Progenitor cell of endocrine pancreas (in vitro differentiated cells): ENCODE data around the gene OTULIN. TPM values are rescaled to one million over a fixed set of nuclear protein-coding genes. Genes with fewer than 3 reads are reported as not detected.

Experiments used
- DNase-seq: peaks from one replicate; pipeline ENCODE4 v3.0.0; 2021; ENCODE audit warnings: low spot score; ENCODE audit not compliant: unreplicated experiment
- H3K27ac Mint-ChIP-seq: 2 replicates; pipeline ENCODE4 v1.8.0; 2021; ENCODE audit warnings: mild to moderate bottlenecking, moderate library complexity, mixed read lengths
- H3K27me3 Mint-ChIP-seq: 2 replicates; pipeline ENCODE4 v1.8.0; 2021; ENCODE audit warnings: mixed read lengths
- H3K36me3 Mint-ChIP-seq: 2 replicates; pipeline ENCODE4 v1.8.0; 2022; ENCODE audit warnings: mixed read lengths; ENCODE audit not compliant: insufficient read depth
- H3K4me1 Mint-ChIP-seq: 2 replicates; pipeline ENCODE4 v1.8.0; 2021; ENCODE audit warnings: low read depth, mixed read lengths
- H3K4me3 Mint-ChIP-seq: 2 replicates; pipeline ENCODE4 v1.8.0; 2021; ENCODE audit warnings: low read depth, mild to moderate bottlenecking, moderate library complexity, mixed read lengths
- H3K9me3 Mint-ChIP-seq: 2 replicates; pipeline ENCODE4 v1.8.0; 2021; ENCODE audit warnings: low read depth, mixed read lengths
- total RNA-seq: library from RNA; stranded (reverse); gene quantifications from 2 replicates; pipeline ENCODE4 v1.2.1, GENCODE V29; 2021
- TF ChIP-seq, protein P1 (sequence below): fragments of 200-600 bp; sonication (generic); IDR thresholded peaks from one replicate; pipeline ENCODE4 v1.5.0; 2021; ENCODE audit warnings: antibody characterized with exemption, mild to moderate bottlenecking; ENCODE audit not compliant: unreplicated experiment

OTULIN gene
- total RNA-seq, 1 donor from 2014 or later: 36.4 TPM

DNA sequence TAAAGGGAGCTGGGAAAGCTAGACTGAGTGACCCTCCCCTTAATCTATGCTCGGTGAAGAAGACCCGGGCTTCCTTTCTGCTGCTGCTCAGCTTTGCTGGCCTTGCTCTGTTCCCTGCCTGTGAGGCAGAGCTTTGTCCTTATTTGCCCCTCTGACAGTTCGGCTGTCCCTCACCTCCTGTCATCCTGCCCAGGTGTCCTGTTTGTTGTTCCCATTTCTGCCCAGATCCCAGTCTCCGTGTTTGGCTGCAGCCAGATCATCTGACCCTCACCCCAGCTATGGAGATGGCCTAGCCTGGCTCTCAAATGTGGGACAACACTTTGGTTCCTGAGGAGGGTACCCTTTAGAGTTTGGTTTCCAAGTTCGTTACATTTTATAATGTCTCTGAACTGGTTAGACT, 20.2 kb downstream of the OTULIN start:
- no peaks in the 10 kb centered on the region for H3K9me3 Mint-ChIP-seq
- TF ChIP-seq, protein P1, sequence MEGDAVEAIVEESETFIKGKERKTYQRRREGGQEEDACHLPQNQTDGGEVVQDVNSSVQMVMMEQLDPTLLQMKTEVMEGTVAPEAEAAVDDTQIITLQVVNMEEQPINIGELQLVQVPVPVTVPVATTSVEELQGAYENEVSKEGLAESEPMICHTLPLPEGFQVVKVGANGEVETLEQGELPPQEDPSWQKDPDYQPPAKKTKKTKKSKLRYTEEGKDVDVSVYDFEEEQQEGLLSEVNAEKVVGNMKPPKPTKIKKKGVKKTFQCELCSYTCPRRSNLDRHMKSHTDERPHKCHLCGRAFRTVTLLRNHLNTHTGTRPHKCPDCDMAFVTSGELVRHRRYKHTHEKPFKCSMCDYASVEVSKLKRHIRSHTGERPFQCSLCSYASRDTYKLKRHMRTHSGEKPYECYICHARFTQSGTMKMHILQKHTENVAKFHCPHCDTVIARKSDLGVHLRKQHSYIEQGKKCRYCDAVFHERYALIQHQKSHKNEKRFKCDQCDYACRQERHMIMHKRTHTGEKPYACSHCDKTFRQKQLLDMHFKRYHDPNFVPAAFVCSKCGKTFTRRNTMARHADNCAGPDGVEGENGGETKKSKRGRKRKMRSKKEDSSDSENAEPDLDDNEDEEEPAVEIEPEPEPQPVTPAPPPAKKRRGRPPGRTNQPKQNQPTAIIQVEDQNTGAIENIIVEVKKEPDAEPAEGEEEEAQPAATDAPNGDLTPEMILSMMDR: no peak
- DNase-seq: no peak
- H3K27ac Mint-ChIP-seq: peak overlapping the region; percentile 31
- peaks cover 1% of the 10 kb centered on the region for H3K4me1 Mint-ChIP-seq
- no peaks in the 10 kb centered on the region for H3K27me3 Mint-ChIP-seq
- peaks cover 22% of the 10 kb centered on the region for H3K36me3 Mint-ChIP-seq
- H3K4me3 Mint-ChIP-seq: no peak overlapping the region

- Mint-ChIP-seq H3K4me1 (peaks cover 1% of the 10 kb centered on the region), H3K27ac (peak overlapping the region; percentile 34), H3K4me3 (no peak overlapping the region), H3K9me3 (no peaks in the 10 kb centered on the region), H3K36me3 (peaks cover 31% of the 10 kb centered on the region), H3K27me3 (no peaks in the 10 kb centered on the region)
- no peak for DNase-seq
- TF ChIP-seq, protein P1: peak; percentile 69
Observed at GRCh38 chr5:14685757-14686156, 21.2 kb downstream of the OTULIN start.

- DNase-seq: no peak
- H3K36me3 Mint-ChIP-seq: peaks cover 26% of the 10 kb centered on the region
- H3K4me1 Mint-ChIP-seq: peaks cover 1% of the 10 kb centered on the region
- TF ChIP-seq, protein P1: no peak
- H3K4me3 Mint-ChIP-seq: no peak overlapping the region
- no peaks in the 10 kb centered on the region for H3K9me3 Mint-ChIP-seq
- no peak overlapping the region for H3K27ac Mint-ChIP-seq
- no peaks in the 10 kb centered on the region for H3K27me3 Mint-ChIP-seq
Observed at GRCh38 chr5:14686517-14686916, 22.0 kb downstream of the OTULIN start.

DNA sequence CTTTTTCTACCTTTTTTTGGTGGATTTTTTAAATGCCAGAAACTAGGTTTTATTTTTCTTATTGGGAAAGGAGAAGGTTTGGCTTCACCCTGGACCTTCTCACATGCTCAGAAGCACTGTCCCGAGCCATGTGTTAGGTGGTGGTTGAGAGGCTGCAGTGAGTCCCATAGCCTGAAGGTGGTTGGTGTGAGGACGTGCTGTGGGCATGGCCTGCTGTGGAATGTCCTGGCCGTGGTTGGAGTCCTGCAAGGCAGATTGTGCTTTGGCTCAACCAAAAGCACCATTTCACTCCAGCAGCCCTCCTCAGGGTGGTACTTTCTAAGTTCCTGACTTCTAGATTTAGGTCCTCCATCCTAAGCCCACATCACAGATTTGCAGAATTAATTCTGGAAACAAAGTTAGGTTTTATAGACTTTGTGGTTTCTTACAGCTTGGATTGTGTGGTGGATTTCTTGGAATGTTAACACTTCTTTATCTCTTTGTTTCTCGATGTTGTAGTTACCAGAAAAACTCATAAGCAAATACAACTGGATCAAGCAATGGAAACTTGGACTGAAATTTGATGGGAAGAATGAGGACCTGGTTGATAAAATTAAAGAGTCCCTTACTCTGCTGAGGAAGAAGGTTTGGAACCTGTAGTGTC, 22.6 kb downstream of the OTULIN start:
- DNase-seq: no peak
- Mint-ChIP-seq H3K4me1 (peaks cover 1% of the 10 kb centered on the region), H3K9me3 (no peaks in the 10 kb centered on the region), H3K27ac (no peak overlapping the region), H3K4me3 (no peak overlapping the region), H3K27me3 (no peaks in the 10 kb centered on the region), H3K36me3 (peaks cover 21% of the 10 kb centered on the region)
- TF ChIP-seq, protein P1: no peak

DNA sequence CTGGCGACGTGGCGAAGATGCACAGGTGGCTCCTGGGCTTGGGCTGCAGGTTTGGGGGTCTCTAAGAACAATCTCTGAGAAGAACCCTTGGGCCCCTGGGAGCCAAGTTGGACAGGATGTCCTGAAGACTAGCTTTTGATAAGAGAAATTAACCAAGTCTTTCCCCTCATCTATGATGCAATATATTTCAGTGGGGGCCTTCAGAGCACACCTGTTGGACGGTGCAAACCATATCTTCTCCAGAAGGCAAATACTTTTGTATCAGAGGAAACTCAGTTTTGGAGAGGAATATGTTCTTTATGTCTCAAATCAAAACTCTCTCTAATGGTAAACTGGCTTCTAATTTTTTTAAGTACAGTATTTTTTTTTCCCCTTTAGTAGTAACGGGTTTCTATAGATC, 28.6 kb downstream of the OTULIN start:
- TF ChIP-seq, protein P1: no peak
- H3K36me3 Mint-ChIP-seq: peaks cover 28% of the 10 kb centered on the region
- H3K4me1 Mint-ChIP-seq: no peaks in the 10 kb centered on the region
- no peaks in the 10 kb centered on the region for H3K27me3 Mint-ChIP-seq
- H3K4me3 Mint-ChIP-seq: no peak overlapping the region
- H3K27ac Mint-ChIP-seq: no peak overlapping the region
- no peaks in the 10 kb centered on the region for H3K9me3 Mint-ChIP-seq
- no peak for DNase-seq
